ENCODE measurements around the gene COL16A1. TPM values are rescaled to one million over a fixed set of nuclear protein-coding genes. Genes with fewer than 3 reads are reported as not detected.

COL16A1 gene
- total RNA-seq, 1 donor from 2014 or later, result 11.8 TPM

DNA sequence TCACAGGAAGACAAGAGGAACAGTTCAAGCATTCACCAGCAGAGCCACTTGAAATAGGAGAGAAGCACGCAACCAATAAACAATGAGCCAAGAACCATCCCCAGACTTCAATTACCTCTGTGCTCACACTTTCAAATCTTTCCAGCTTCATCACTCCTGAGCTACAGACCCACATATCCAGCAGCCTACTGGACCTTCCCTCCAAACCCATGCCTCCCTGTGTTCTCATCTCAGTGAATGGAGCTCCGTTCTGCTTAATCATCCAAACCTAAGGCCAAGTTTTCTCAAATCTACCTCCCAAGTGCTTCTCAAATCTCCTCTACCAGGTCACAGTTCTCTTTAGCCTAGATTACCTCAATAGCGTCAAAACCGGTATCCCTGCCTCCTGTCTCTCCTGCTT lies 62.9 kb downstream of the COL16A1 start:
- Histone ChIP-seq H3K4me1 (peaks cover 79% of the 10 kb centered on the region), H3K27ac (peak overlapping the region; percentile 51), H3K4me3 (no peak overlapping the region), H3K27me3 (ENCODE audit: low read depth) (no peaks in the 10 kb centered on the region), H3K36me3 (no peaks in the 10 kb centered on the region), H3K9me3 (no peaks in the 10 kb centered on the region)
- intact Hi-C loops (cut with DNase I), result no loop called here
- DNase-seq, result no peak
- no peak for TF ChIP-seq CTCF (IDR thresholded peaks at IDR 0.05)
- no peak for ATAC-seq

DNA sequence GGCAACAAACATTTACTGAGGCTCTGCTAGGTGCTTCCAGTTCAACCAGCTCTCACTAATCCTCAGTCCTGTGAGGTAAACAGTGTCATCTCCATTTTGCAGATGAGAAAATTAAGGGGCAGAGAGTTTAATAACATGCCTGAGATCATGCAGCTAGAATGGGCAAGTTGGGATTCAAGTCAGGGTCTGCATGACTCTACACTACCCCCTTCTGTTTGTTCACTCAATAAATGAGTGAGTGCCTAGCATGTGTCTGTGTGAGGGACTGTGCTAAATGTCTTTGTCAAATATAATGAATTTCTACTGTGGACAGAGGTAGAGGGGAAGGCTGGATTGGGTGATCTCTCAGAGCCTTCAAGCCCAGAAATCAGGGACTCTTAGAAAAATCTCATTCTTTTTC lies 63.6 kb downstream of the COL16A1 start:
- TF ChIP-seq CTCF (IDR thresholded peaks at IDR 0.05), result no peak
- no peak for DNase-seq
- Histone ChIP-seq H3K27me3 (ENCODE audit: low read depth) (no peaks in the 10 kb centered on the region), H3K27ac (no peak overlapping the region), H3K9me3 (no peaks in the 10 kb centered on the region), H3K36me3 (peaks cover 1% of the 10 kb centered on the region), H3K4me3 (no peak overlapping the region), H3K4me1 (peaks cover 74% of the 10 kb centered on the region)
- intact Hi-C loops (cut with DNase I), result no loop called here
- no peak for ATAC-seq

- Histone ChIP-seq H3K27ac (no peak overlapping the region), H3K27me3 (ENCODE audit: low read depth) (no peaks in the 10 kb centered on the region), H3K9me3 (no peaks in the 10 kb centered on the region), H3K4me3 (no peak overlapping the region), H3K4me1 (peaks cover 74% of the 10 kb centered on the region), H3K36me3 (peaks cover 8% of the 10 kb centered on the region)
- no peak for ATAC-seq
- no peak for DNase-seq
- TF ChIP-seq CTCF (IDR thresholded peaks at IDR 0.05), result no peak
- intact Hi-C loops (cut with DNase I), result no loop called here
Measured at GRCh38 chr1:31639543-31639942, 64.3 kb downstream of the COL16A1 start.

GRCh38 chr1:31637915-31638673 lies 65.7 kb downstream of the COL16A1 start:
- Histone ChIP-seq H3K9me3 (no peaks in the 10 kb centered on the region), H3K4me1 (peaks cover 64% of the 10 kb centered on the region), H3K27ac (no peak overlapping the region), H3K4me3 (no peak overlapping the region), H3K36me3 (peaks cover 22% of the 10 kb centered on the region), H3K27me3 (ENCODE audit: low read depth) (no peaks in the 10 kb centered on the region)
- intact Hi-C loops (cut with DNase I), result no loop called here
- DNase-seq (no peak), ATAC-seq (peak in 1 of 2 donors; percentile 2)
- TF ChIP-seq CTCF (IDR thresholded peaks at IDR 0.05), result no peak

- H3K4me1 ChIP-seq, result peaks cover 39% of the 10 kb centered on the region
- no peak overlapping the region for H3K27ac ChIP-seq
- H3K9me3 ChIP-seq, result no peaks in the 10 kb centered on the region
- no peak overlapping the region for H3K4me3 ChIP-seq
- ATAC-seq (no peak), DNase-seq (no peak)
- peaks cover 72% of the 10 kb centered on the region for H3K36me3 ChIP-seq
- no peaks in the 10 kb centered on the region for H3K27me3 ChIP-seq (ENCODE audit: low read depth)
- TF ChIP-seq CTCF (IDR thresholded peaks at IDR 0.05), result peak; percentile 45
- intact Hi-C loops (cut with DNase I), result no loop called here
Measured at GRCh38 chr1:31633117-31633516, 70.7 kb downstream of the COL16A1 start.
